Stimulated activated CD4-positive, alpha-beta T cell treated with anti-CD3 and anti-CD28 coated beads, Interleukin-12 subunit alpha, Interleukin-12 subunit beta, amount 100 ng/mL, for 4 hours (primary cell): Measurements from ENCODE around the gene SOCS2.
"Not testable (repeated sequence)": the region's sequence is repeated elsewhere in the genome, so short reads cannot be mapped to it uniquely, and the experiment has no call there.

Source experiments
- DNase-seq: peaks from one replicate; pipeline ENCODE4 v3.0.0-alpha.2; 2020

SOCS2 gene

DNA sequence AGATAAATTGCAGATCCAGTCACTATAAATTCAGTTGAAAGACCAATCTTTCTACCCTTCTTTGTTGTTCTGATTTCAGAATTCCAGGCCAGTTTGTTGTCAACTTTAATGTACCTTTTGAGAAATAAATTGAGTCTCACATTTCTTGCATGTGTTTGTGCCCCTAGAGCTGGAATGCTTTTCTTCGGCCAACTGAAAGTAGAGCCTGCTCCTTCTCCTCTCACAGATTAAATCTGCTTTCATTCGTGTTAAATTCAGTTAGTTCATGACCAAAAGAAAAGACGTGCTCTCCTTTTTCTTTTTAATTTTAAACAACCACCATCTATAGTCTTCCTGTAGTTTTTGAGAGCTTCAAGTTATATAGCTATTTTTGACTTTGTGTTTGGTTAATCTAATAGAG is 22.9 kb downstream of the SOCS2 start:
- no peak for DNase-seq

- no peak for DNase-seq
These were observed 25.1 kb downstream of the SOCS2 start for GRCh38 chr12:93597608-93598007.

GRCh38 chr12:93599192-93599591 is 26.7 kb downstream of the SOCS2 start:
- DNase-seq = no peak

DNA sequence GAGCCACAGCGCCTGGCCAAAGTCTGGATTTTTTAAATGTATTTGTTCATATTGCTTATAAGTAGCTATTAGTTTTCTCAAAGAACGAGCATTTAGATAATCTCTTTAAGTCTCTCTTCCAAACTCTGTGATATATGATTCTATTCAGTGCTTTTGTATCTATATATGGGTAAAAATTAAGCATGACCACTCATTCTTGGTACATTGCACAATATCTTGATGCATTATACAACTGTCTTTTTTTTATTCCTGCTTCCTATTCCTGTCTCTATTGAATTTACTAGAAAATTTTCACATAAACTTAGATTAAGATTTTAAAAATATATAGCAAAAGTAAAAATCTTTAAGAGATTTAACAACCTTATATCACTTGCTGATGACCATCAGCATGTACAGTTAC is 29.1 kb downstream of the SOCS2 start:
- no peak for DNase-seq

- DNase-seq = no peak
These were observed 30.6 kb downstream of the SOCS2 start for GRCh38 chr12:93602897-93603668.

DNA sequence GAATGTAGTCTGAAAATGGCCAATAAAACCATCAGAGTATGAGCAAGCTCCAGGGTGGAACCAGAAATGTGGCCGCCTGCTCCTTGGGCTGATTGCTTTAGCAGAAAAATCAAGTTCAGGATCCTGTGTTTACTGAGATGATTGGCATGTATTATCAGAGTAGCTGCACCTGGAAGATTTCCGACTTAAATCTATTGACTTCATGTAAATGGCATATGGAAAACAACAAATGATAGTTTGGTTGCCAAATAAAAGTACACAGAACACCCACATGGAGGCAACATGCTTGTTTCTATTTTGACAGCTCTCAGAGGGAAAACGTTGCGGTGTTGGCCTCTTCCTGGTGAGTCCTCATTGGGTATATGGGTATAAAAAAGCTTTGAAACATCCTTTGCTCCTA is 31.3 kb downstream of the SOCS2 start:
- DNase-seq = no peak

GRCh38 chr12:93608313-93608712 is 35.8 kb downstream of the SOCS2 start:
- no peak for DNase-seq

DNA sequence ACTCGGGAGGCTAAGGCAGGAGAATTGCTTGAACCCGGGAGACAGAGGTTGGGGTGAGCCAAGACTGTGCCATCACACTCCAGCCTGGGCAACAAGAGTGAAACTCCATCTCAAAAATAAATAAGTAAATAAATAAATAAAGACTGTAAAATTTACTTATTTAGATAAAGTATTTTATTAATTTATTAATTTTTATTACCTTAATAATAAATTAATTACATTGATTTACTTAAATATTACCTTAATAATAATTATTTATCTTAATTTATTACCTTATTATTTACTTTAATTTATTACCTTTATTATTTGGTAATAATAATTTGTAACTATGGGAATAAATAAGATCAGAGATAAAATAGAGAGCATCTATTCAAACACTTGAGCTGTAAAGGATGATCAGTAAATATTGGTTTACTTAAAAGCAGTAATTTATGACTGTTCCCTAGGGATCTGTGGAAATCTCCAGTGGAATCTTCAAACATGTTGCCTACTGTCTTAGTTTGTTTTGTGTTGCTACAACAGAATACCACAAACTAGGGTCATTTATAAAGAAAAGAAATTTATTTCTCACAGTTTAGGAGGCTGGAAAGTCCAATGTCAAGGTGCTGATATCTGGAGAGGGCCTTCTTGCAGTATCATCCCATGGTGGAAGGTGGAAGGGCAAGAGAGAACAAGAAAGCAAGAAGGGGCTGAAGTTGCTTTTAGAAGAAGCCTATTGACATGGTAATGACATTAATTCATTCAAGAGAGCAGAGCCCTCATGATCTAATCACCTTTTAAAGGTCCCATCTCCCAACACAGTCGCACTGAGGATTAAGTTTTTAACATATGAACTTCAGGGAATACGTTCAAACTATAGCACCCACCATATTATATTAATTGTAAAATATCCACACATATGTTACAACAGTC is 37.1 kb downstream of the SOCS2 start:
- DNase-seq = no peak

- no peak for DNase-seq
These were observed 40.3 kb downstream of the SOCS2 start for GRCh38 chr12:93612776-93613175.

DNA sequence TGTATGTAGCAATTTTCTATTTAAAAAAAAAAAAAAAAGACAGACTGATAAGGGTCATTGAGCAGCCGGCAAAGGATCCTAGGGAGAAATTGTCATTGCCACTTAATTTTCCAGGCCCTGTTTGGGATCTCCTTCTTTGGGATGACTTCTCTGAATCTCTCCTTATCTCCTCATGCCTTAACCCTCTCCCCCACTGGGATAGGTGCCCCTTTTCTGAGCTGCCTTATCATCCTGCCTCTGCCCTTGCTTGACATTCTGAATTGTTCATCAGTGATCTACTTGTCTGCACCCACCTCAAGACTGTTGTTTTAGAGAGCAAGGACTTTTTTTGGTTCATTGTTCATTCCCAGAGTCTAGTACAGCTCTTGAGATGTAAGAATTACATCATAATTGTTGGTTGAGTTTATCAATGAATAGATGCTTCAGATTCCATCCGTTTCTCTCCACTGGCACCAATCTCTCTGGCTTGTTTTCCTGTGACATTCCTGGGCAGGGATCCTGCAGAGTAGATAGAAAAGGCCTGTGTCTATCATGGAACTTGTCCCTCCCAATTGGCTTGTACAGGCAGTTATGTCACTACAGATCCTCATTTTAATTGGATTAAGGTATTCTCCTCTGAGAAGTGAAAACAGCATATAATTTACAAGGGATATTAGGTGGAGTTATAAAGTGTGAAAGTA is 42.6 kb downstream of the SOCS2 start:
- DNase-seq = no peak

- DNase-seq = no peak
These were observed 44.2 kb downstream of the SOCS2 start for GRCh38 chr12:93616584-93617101.

DNA sequence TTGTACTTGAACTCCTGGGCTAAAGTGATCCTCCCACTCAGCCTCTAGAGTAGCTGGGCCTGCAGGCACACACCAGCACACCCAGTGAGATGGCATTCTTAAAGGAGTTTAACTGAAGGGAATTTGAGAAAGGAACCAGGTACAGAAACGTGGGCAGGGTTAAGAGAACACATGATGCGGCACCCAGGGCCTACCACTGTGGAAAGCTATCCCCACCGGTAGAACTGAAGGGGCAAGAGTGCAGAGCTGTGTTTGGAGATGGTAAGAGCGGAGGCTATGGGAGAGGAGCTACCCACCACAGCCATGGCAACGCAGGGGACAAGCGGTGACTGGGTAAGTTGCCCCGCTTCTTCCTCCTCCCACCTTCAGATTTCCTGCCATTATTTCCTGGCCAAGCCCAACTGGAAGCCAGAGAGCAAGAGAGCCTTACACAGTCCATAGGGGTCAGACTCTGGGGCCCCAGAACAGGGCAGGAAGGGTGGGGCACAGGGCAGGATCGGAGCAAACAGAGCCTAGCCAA is 46.5 kb downstream of the SOCS2 start:
- no peak for DNase-seq

DNA sequence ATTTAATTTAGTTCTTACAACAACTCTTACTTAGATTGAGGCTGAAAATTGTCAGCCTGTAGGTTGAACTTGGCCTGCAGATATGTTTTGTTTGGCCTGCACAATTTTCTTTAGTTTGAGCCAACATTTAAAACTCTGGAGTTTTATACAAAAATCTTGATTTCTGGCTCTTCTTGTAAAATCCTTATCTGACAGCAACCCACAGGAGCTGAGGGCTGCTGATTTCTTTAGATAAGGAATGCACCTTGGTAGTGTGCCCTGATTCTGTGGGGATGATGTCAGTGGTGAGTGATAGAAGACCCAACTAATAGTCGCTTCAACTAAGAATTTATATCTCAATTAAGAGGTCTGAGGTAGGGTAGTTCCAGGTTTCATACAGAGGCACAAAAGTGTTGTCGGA is 49.5 kb downstream of the SOCS2 start:
- DNase-seq = no peak

DNA sequence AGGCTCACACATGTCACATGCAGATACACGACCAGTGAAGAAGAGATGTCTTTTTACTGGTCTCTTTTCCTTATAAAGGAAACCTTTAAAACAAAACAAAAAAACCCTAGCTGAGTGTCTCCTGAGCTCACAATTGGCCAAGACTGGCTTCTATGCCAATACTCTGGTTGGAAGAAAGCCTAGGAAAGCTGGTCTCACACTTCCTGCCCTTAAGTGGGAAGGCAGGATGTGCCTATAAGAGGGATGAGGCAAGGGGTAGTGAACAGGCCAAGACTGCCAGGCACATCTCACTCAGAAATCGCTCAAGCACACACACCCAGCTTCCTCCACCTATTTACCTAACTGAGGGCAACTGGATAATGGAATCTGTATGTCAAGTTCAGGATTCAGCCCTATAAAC is 50.0 kb downstream of the SOCS2 start:
- DNase-seq = no peak

- DNase-seq = no peak
These were observed 52.3 kb downstream of the SOCS2 start for GRCh38 chr12:93624595-93625294.

DNA sequence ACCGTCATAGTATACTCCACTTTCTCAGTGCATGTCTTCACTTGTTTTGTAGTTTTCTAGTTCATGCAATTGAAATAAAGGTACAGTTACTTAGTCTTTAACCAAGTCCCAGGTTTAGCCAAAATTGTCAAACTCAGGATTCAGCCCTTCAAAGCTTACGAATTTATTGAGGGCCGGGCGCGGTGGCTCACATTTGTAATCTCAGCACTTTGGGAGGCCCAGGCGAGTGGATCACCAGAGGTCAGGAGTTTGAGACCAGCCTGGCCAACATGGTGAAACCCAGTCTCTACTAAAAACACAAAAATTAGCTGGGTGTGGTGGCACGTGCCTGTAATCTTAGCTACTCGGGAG is 52.8 kb downstream of the SOCS2 start:
- not testable (repeated sequence) for DNase-seq

DNA sequence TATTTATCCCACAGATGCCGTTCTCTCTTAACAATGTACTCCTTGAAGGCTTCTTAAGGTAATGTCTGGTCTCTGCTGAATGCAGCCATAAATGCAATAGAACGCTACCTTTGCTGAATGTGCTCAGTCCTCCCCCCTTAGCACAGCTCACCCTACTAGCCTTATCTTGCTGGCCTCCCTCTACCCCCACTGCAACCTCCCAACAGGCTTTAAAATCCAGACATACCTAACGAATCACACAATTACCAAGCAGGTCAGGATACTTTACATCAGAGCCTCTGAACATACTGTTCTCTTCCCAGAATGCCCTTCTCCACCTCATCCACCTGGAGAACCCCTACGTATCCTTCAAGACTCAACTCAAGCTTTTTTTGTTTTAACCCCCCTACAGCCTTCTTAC is 53.7 kb downstream of the SOCS2 start:
- DNase-seq = no peak
